ENCODE measurements around the gene CTNNA3. TPM values are rescaled to one million over a fixed set of nuclear protein-coding genes. Genes with fewer than 3 reads are reported as not detected.

The CTNNA3 gene
- total RNA-seq (2012; rRNA removed) (0.83 and 0.90 TPM in 2 replicates), polyA plus RNA-seq (2012; rRNA removed) (0.19 TPM in 1 of 2 replicates, not detected in the other), Bru-seq, nascent RNA (percentile 17 among the genes with signal in this experiment), BruChase-seq, experiment 1, labeled RNA remaining after a 6-hour chase (percentile 18 among the genes with signal in this experiment), BruChase-seq, experiment 2, labeled RNA remaining after a 2-hour chase (percentile 24 among the genes with signal in this experiment)
- polyA plus RNA-seq (2012; cell fraction: cytosol; rRNA removed), result 0.01 TPM in 2 replicates
- 0.15 TPM in 1 of 2 replicates, not detected in the other for polyA plus RNA-seq (2012; cell fraction: nucleus; rRNA removed; ENCODE audit: low replicate concordance)
- long read RNA-seq, result 0 reads

GRCh38 chr10:67696029-67696428 is at the start of gene CTNNA3:
CTNNA3 (minus strand) TSS chr10:67696195.
- DNase-seq (no peak), ATAC-seq (ENCODE audit: low read depth) (no peak)
- no peaks in the 10 kb centered on the region for H3K9me1 ChIP-seq (ENCODE audit: insufficient read depth, low read length)
- in situ Hi-C loops (cut with MboI; ENCODE audit: low sequenced_read_pairs), result no loop called here
- intact Hi-C loops (cut with micrococcal nuclease), result no loop called here
- no peak within 1 kb of the TSS for H3K27ac ChIP-seq (ENCODE audit: insufficient read depth, low read length)
- no peaks in the 10 kb centered on the region for H4K20me1 ChIP-seq (ENCODE audit: insufficient read depth, low read length)
- POLR2A ChIA-PET (ENCODE audit: unreplicated experiment), result no interaction called here
- 21% methylated on average over 2 of the region's 6 CpGs; no CpG with 5 or more reads in 1 of the 2 experiments for WGBS, 2 experiments (ENCODE audit: extremely low coverage in 2 of 2, insufficient read length in 1 of 2)
- H4K8ac ChIP-seq (ENCODE audit: low read depth in 2 of 2, low read length in 2 of 2), result no peak within 1 kb of the TSS
- H2BK5ac ChIP-seq (ENCODE audit: low read depth, low read length, poor library complexity, severe bottlenecking), result no peak within 1 kb of the TSS
- H3K4me2 ChIP-seq (ENCODE audit: low read depth, low read length), result no peak within 1 kb of the TSS; the same call in 1 of the 2 replicates
- no peaks in the 10 kb centered on the region for H3K79me1 ChIP-seq (ENCODE audit: low read depth in 1 of 2, low read length in 2 of 2)
- no peak within 1 kb of the TSS for H2BK120ac ChIP-seq (ENCODE audit: low read depth, low read length)
- no peak within 1 kb of the TSS for H2BK20ac ChIP-seq (ENCODE audit: low read depth, low read length)
- H4K5ac ChIP-seq (ENCODE audit: low read depth, low read length), result no peak within 1 kb of the TSS
- H3K23ac ChIP-seq (ENCODE audit: low read depth, low read length), result no peak within 1 kb of the TSS
- H2BK15ac ChIP-seq (ENCODE audit: low read depth, low read length), result no peak within 1 kb of the TSS
- no peaks in the 10 kb centered on the region for H3K36me3 ChIP-seq (ENCODE audit: control insufficient read depth, insufficient read depth, low read length)
- no peak within 1 kb of the TSS for H3K18ac ChIP-seq (ENCODE audit: low read depth, low read length)
- dilution Hi-C loops (cut with HindIII; ENCODE audit: low sequenced_read_pairs, unreplicated experiment), result no loop called here
- no peak for TF ChIP-seq ELK1 (IDR thresholded peaks at IDR 0.05; ENCODE audit: borderline replicate concordance, low read depth, low read length)
- no peak for TF ChIP-seq BHLHE40 (IDR thresholded peaks at IDR 0.05; ENCODE audit: low read depth, low read length)
- no peak for TF ChIP-seq NFE2L2 (IDR thresholded peaks at IDR 0.05; ENCODE audit: low read depth, low read length)
- CTCF ChIA-PET, result interaction anchor here (0.6 to 3.5 kb wide), 2 partner anchors 84 to 92 kb away, joined by 3 to 34 read pairs; no protein-coding TSS in a partner anchor
- no peak within 1 kb of the TSS for H3K56ac ChIP-seq (ENCODE audit: extremely low read depth, insufficient read depth, low read length)
- no TSS peak for BruUV-seq (replicated peaks)
- no peaks in the 10 kb centered on the region for H3K4me1 ChIP-seq (ENCODE audit: control insufficient read depth, insufficient read depth, low read length)
- H4K91ac ChIP-seq (ENCODE audit: insufficient read depth, low read depth, low read length), result no peak within 1 kb of the TSS
- H2AK5ac ChIP-seq (ENCODE audit: low read depth, low read length), result no peak within 1 kb of the TSS
- H2AK9ac ChIP-seq (replicated peaks; ENCODE audit: low read depth, low read length, poor library complexity), result no peak within 1 kb of the TSS
- H3K4me3 ChIP-seq (ENCODE audit: insufficient read depth, low read depth, low read length), result no peak within 1 kb of the TSS
- H3K14ac ChIP-seq (replicated peaks; ENCODE audit: low read depth, low read length), result no peak within 1 kb of the TSS
- no peak within 1 kb of the TSS for H3K4ac ChIP-seq (ENCODE audit: low read depth, low read length)
- no peaks in the 10 kb centered on the region for H3K9me3 ChIP-seq (ENCODE audit: control insufficient read depth, insufficient read depth, low read length)
- H2AFZ ChIP-seq (replicated peaks; ENCODE audit: low read length, poor library complexity), result no peak within 1 kb of the TSS
- no peak within 1 kb of the TSS for H3K9ac ChIP-seq (ENCODE audit: low read depth, low read length)
- H3K27me3 ChIP-seq (ENCODE audit: control insufficient read depth, insufficient read depth, low read length), result peaks cover 8% of the 10 kb centered on the region
